Jurkat, Clone E6-1 (cell line): ENCODE measurements around the gene LYVE1.

Experiments used
- DNase-seq: peaks from one replicate; pipeline ENCODE4 v3.0.0-alpha.2; 2011; ENCODE audit warnings: low read depth, low spot score
- H3K4me3 ChIP-seq: 2 replicates; pipeline ENCODE4 v1.5.1; 2011; ENCODE audit warnings: mild to moderate bottlenecking, low read length, control low read depth, moderate library complexity

Gene LYVE1

GRCh38 chr11:10564696-10565318, 3.7 kb downstream of the LYVE1 start:
- no peak for DNase-seq
- no peak overlapping the region for H3K4me3 ChIP-seq

GRCh38 chr11:10564030-10564429, 4.4 kb downstream of the LYVE1 start:
- H3K4me3 ChIP-seq, result no peak overlapping the region
- DNase-seq, result no peak

GRCh38 chr11:10561947-10562346, 6.5 kb downstream of the LYVE1 start:
- no peak overlapping the region for H3K4me3 ChIP-seq
- no peak for DNase-seq

- no peak overlapping the region for H3K4me3 ChIP-seq
- no peak for DNase-seq
These were observed 7.2 kb downstream of the LYVE1 start for GRCh38 chr11:10561043-10561818.

- H3K4me3 ChIP-seq, result no peak overlapping the region
- DNase-seq, result no peak
These were observed 10.2 kb downstream of the LYVE1 start for GRCh38 chr11:10558288-10558687.

- no peak for DNase-seq
- no peak overlapping the region for H3K4me3 ChIP-seq
These were observed 11.9 kb downstream of the LYVE1 start for GRCh38 chr11:10556590-10556989.

GRCh38 chr11:10551845-10552352, 16.6 kb downstream of the LYVE1 start:
- no peak for DNase-seq
- H3K4me3 ChIP-seq, result no peak overlapping the region

GRCh38 chr11:10551290-10551592, 17.2 kb downstream of the LYVE1 start:
- no peak for DNase-seq
- H3K4me3 ChIP-seq, result no peak overlapping the region

GRCh38 chr11:10550503-10551289, 17.8 kb downstream of the LYVE1 start:
- no peak for DNase-seq
- no peak overlapping the region for H3K4me3 ChIP-seq

GRCh38 chr11:10544491-10545465, 23.7 kb downstream of the LYVE1 start:
- DNase-seq, result no peak
- no peak overlapping the region for H3K4me3 ChIP-seq

- H3K4me3 ChIP-seq, result no peak overlapping the region
- no peak for DNase-seq
These were observed 24.7 kb downstream of the LYVE1 start for GRCh38 chr11:10543782-10544181.

GRCh38 chr11:10542776-10543175, 25.7 kb downstream of the LYVE1 start:
- H3K4me3 ChIP-seq, result no peak overlapping the region
- no peak for DNase-seq

GRCh38 chr11:10541561-10541930, 26.9 kb downstream of the LYVE1 start:
- no peak for DNase-seq
- peak overlapping the region; percentile 57 for H3K4me3 ChIP-seq

- peak; percentile 75 for DNase-seq
- H3K4me3 ChIP-seq, result peak within 1 kb of the TSS; percentile 57
These were observed 27.4 kb downstream of the LYVE1 start, which contains the start of gene RNF141 for GRCh38 chr11:10540915-10541560. Gene RNF141 (minus strand): TSS chr11:10541187. CDS start chr11:10534158, 7,029 bp downstream.

- peak overlapping the region; percentile 57 for H3K4me3 ChIP-seq
- DNase-seq, result no peak
These were observed 27.9 kb downstream of the LYVE1 start for GRCh38 chr11:10540546-10540914.

GRCh38 chr11:10539339-10539738, 29.1 kb downstream of the LYVE1 start:
- DNase-seq, result no peak
- no peak overlapping the region for H3K4me3 ChIP-seq

GRCh38 chr11:10538924-10539323, 29.5 kb downstream of the LYVE1 start:
- H3K4me3 ChIP-seq, result no peak overlapping the region
- no peak for DNase-seq

- no peak overlapping the region for H3K4me3 ChIP-seq
- no peak for DNase-seq
These were observed 30.9 kb downstream of the LYVE1 start for GRCh38 chr11:10537600-10537999.
